Naive thymus-derived CD4-positive, alpha-beta T cell (primary cell): ENCODE measurements around the gene BCL7C. TPM values are rescaled to one million over a fixed set of nuclear protein-coding genes. Genes with fewer than 3 reads are reported as not detected.
A peak's percentile ranks its signal among the peaks of the same experiment; 100 is the strongest.

Experiments
- ATAC-seq: fragments of 150-1000 bp; cut with Tn5 transposase; 2 replicates; pipeline ENCODE4 v1.10.0; 2021; ENCODE audit warnings: mild to moderate bottlenecking, moderate library complexity
- CTCF ChIA-PET: fragments of 350-600 bp; sonication (Branson Sonifier 250); formaldehyde crosslinking; loops from one replicate; lab custom pipeline; 2021; ENCODE audit warnings: antibody characterized with exemption; lab: Charles Lee
- POLR2A ChIA-PET: fragments of 350-600 bp; sonication (Branson Sonifier 250); formaldehyde crosslinking; loops from one replicate; lab custom pipeline; 2021; ENCODE audit warnings: antibody characterized with exemption, inconsistent platforms; lab: Charles Lee
- DNase-seq, 9 donors: peaks; one replicate each; pipeline versions ENCODE4 v3.0.0 to v3.0.0-alpha.2; 2020 to 2022; ENCODE audit warnings: mixed read lengths in 1 of 9
- H3K27ac ChIP-seq: one replicate; pipeline ENCODE4 v1.7.0; 2013; ENCODE audit warnings: mild to moderate bottlenecking, low read depth, low read length, moderate library complexity
- H3K27me3 ChIP-seq, 2 donors: one replicate each; pipeline ENCODE4 v1.7.0; 2013; ENCODE audit warnings: low read length in 2 of 2, mild to moderate bottlenecking in 2 of 2, moderate library complexity in 2 of 2; ENCODE audit not compliant: control insufficient read depth in 2 of 2, insufficient read depth in 2 of 2
- H3K36me3 ChIP-seq, 3 experiments: 1 replicate in 2 of 3; 2 replicates in 1 of 3; pipeline ENCODE4 v1.7.0; 2013; ENCODE audit warnings: low read length in 3 of 3, mild to moderate bottlenecking in 3 of 3, moderate library complexity in 1 of 3; ENCODE audit not compliant: insufficient read depth in 3 of 3, control insufficient read depth in 2 of 3
- H3K4me1 ChIP-seq, 2 donors: one replicate each; pipeline ENCODE4 v1.7.0; 2013; ENCODE audit warnings: low read length in 2 of 2, mild to moderate bottlenecking in 2 of 2, moderate library complexity in 1 of 2; ENCODE audit not compliant: control insufficient read depth in 2 of 2, insufficient read depth in 2 of 2
- H3K4me3 ChIP-seq: 2 replicates; pipeline ENCODE4 v1.7.0; 2013; ENCODE audit warnings: mild to moderate bottlenecking, low read length
- H3K9me3 ChIP-seq, 3 experiments: 1 replicate in 2 of 3; 2 replicates in 1 of 3; pipeline ENCODE4 v1.7.0; 2013; ENCODE audit warnings: low read length in 3 of 3; ENCODE audit not compliant: control insufficient read depth in 2 of 3
- H3K27ac Mint-ChIP-seq, 9 donors: one replicate each; pipeline ENCODE4 v1.8.0; 2020 to 2022; ENCODE audit warnings: mixed read lengths in 9 of 9, mild to moderate bottlenecking in 8 of 9, moderate library complexity in 5 of 9, inconsistent platforms in 2 of 9
- H3K27me3 Mint-ChIP-seq, 5 donors: one replicate each; pipeline ENCODE4 v1.8.0; 2021 to 2022; ENCODE audit warnings: mixed read lengths in 5 of 5, mild to moderate bottlenecking in 1 of 5
- H3K36me3 Mint-ChIP-seq, 5 donors: one replicate each; pipeline ENCODE4 v1.8.0; 2020 to 2022; ENCODE audit warnings: mixed read lengths in 5 of 5, mild to moderate bottlenecking in 3 of 5, inconsistent platforms in 1 of 5
- H3K4me1 Mint-ChIP-seq, 7 donors: one replicate each; pipeline ENCODE4 v1.8.0; 2020 to 2022; ENCODE audit warnings: mixed read lengths in 7 of 7, mild to moderate bottlenecking in 3 of 7, inconsistent platforms in 1 of 7
- H3K4me3 Mint-ChIP-seq, 10 donors: one replicate each; pipeline ENCODE4 v1.8.0; 2020 to 2022; ENCODE audit warnings: mild to moderate bottlenecking in 10 of 10, mixed read lengths in 10 of 10, moderate library complexity in 6 of 10, inconsistent platforms in 2 of 10
- H3K9me3 Mint-ChIP-seq, 11 donors: one replicate each; pipeline ENCODE4 v1.8.0; 2020 to 2022; ENCODE audit warnings: mixed read lengths in 11 of 11, mild to moderate bottlenecking in 4 of 11, inconsistent platforms in 1 of 11, moderate library complexity in 1 of 11
- intact Hi-C, 2 donors: fragments of 100-400 bp; cut with micrococcal nuclease; formaldehyde crosslinking; loops; one replicate each; pipeline ENCODE4 v1.15.1; 2023
- polyA plus RNA-seq, 2 donors: library from polyadenylated mRNA; unstranded; fragments of 300-500 nt; fragmentation: Illumina TruSeq; gene quantifications; one replicate each; pipeline ENCODE4 v1.2.3, GENCODE V29; 2021
- total RNA-seq, 6 experiments: library from RNA in 5 of 6; stranded (reverse) in 5 of 6; gene quantifications; 1 replicate in 5 of 6; 2 replicates in 1 of 6; pipeline ENCODE4 v1.2.3 and lab custom pipeline; 2021 to 2026

BCL7C gene
- total and polyA plus RNA-seq, 7 experiments from 2014 or later = 17.2 to 31.4 (median 22.7) TPM

GRCh38 chr16:30920891-30921290, 27.0 kb upstream of the BCL7C start:
- Mint-ChIP-seq H3K4me1 (peaks cover 0 to 23% (median 9%) of the 10 kb centered on the region in 7 donors), H3K9me3 (no peaks in the 10 kb centered on the region), H3K27me3 (peaks cover 0 to 3% (median 0%) of the 10 kb centered on the region in 5 donors), H3K4me3 (peak overlapping the region in 9 of 10 donors; percentile 42 to 100 (median 96)), H3K36me3 (no peaks in the 10 kb centered on the region), H3K27ac (peak overlapping the region in 4 of 9 donors; percentile 2 to 97 (median 79))
- no peak for ATAC-seq
- H3K27me3 ChIP-seq = no peaks in the 10 kb centered on the region
- DNase-seq = no peak
- H3K9me3 ChIP-seq = no peaks in the 10 kb centered on the region
- no peak overlapping the region for H3K27ac ChIP-seq
- ChIA-PET POLR2A (interaction anchor here (0.8 to 2.4 kb wide), 2 partner anchors 76 to 269 kb away, joined by 3 to 11 read pairs; no protein-coding TSS in a partner anchor), CTCF (interaction anchor here (1.4 to 4.8 kb wide), 2 partner anchors 24 to 75 kb away, joined by 4 to 44 read pairs; partner anchors contain the start of gene CTF1)
- H3K4me3 ChIP-seq = no peak overlapping the region
- intact Hi-C loops = loop anchor here (1.0 to 10.0 kb wide), 12 partner anchors 19 to 1114 kb away; partner anchors contain the start of genes ALDOA (in 1 of the 2), HIRIP3 (in 1 of the 2), INO80E (in 1 of the 2) and MAZ (in 1 of the 2)
- H3K36me3 ChIP-seq = peaks cover 0 to 5% (median 0%) of the 10 kb centered on the region in 3 experiments
- no peaks in the 10 kb centered on the region for H3K4me1 ChIP-seq

GRCh38 chr16:30918614-30919013, 24.7 kb upstream of the BCL7C start:
- no peak overlapping the region for H3K27ac Mint-ChIP-seq

DNA sequence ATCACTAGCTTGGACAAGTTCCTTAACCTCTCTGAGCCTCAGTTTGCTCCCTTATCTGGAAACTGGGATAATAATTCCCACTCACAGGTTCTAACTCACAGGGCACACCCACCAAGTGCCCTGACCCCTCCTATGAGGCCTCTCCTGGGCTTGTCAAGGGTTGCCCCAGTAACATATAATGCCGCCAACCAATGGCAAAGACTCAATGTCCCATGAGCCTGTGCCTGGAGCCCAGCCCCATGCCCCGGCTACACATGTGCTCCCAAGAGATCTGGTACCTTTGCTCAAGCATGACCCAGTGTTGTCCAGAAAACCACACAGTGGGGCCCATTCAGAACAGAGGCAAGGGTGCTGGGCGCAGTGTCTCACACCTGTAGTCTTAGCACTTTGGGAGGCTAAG, 21.0 kb upstream of the BCL7C start:
- H3K4me1 ChIP-seq = no peaks in the 10 kb centered on the region
- intact Hi-C loops = no loop called here
- H3K27me3 ChIP-seq = no peaks in the 10 kb centered on the region
- no peak overlapping the region for H3K4me3 ChIP-seq
- H3K36me3 Mint-ChIP-seq = no peaks in the 10 kb centered on the region
- H3K4me3 Mint-ChIP-seq = no peak overlapping the region
- H3K4me1 Mint-ChIP-seq = peaks cover 0 to 5% (median 0%) of the 10 kb centered on the region in 7 donors
- H3K9me3 Mint-ChIP-seq = no peaks in the 10 kb centered on the region
- ChIA-PET CTCF (interaction anchor here (0.6 kb wide), 1 partner anchor 49 kb away, joined by 4 read pairs; no protein-coding TSS in a partner anchor), POLR2A (no interaction called here)
- no peak overlapping the region for H3K27ac ChIP-seq
- H3K9me3 ChIP-seq = no peaks in the 10 kb centered on the region
- H3K27ac Mint-ChIP-seq = no peak overlapping the region
- ATAC-seq (no peak), DNase-seq (no peak)
- H3K36me3 ChIP-seq = no peaks in the 10 kb centered on the region
- peaks cover 0 to 3% (median 0%) of the 10 kb centered on the region in 5 donors for H3K27me3 Mint-ChIP-seq

More at GRCh38 chr16:30918614-30919013, 24.7 kb upstream of the BCL7C start:
- H3K9me3 Mint-ChIP-seq = no peaks in the 10 kb centered on the region
- POLR2A ChIA-PET = interaction anchor here (0.8 kb wide), 1 partner anchor 16 kb away, joined by 4 read pairs; no protein-coding TSS in a partner anchor
- intact Hi-C loops = no loop called here
- ATAC-seq (no peak), DNase-seq (no peak)
- no peak overlapping the region for H3K27ac ChIP-seq
- peaks cover 0 to 3% (median 0%) of the 10 kb centered on the region in 5 donors for H3K27me3 Mint-ChIP-seq
- no peak overlapping the region for H3K4me3 ChIP-seq
- no peaks in the 10 kb centered on the region for H3K4me1 ChIP-seq
- H3K4me1 Mint-ChIP-seq = peaks cover 0 to 13% (median 0%) of the 10 kb centered on the region in 7 donors
- no peak overlapping the region for H3K4me3 Mint-ChIP-seq
- H3K36me3 Mint-ChIP-seq = no peaks in the 10 kb centered on the region
- H3K27me3 ChIP-seq = no peaks in the 10 kb centered on the region
- H3K36me3 ChIP-seq = peaks cover 0 to 5% (median 0%) of the 10 kb centered on the region in 3 experiments
- no peaks in the 10 kb centered on the region for H3K9me3 ChIP-seq
- CTCF ChIA-PET = interaction anchor here (4.8 kb wide), 1 partner anchor 73 kb away, joined by 44 read pairs; no protein-coding TSS in a partner anchor

GRCh38 chr16:30912794-30913412, 19.0 kb upstream of the BCL7C start:
- H3K4me3 Mint-ChIP-seq = no peak overlapping the region
- DNase-seq = no peak
- Histone ChIP-seq H3K4me1 (peaks cover 0 to 4% of the 10 kb centered on the region in 2 donors), H3K9me3 (no peaks in the 10 kb centered on the region), H3K4me3 (no peak overlapping the region), H3K27ac (no peak overlapping the region), H3K36me3 (no peaks in the 10 kb centered on the region), H3K27me3 (no peaks in the 10 kb centered on the region)
- ATAC-seq = no peak
- no peaks in the 10 kb centered on the region for H3K9me3 Mint-ChIP-seq
- H3K27me3 Mint-ChIP-seq = no peaks in the 10 kb centered on the region
- no peaks in the 10 kb centered on the region for H3K36me3 Mint-ChIP-seq
- peak overlapping the region in 1 of 9 donors; percentile 2 for H3K27ac Mint-ChIP-seq
- H3K4me1 Mint-ChIP-seq = peaks cover 1 to 3% (median 2%) of the 10 kb centered on the region in 7 donors
- intact Hi-C loops = no loop called here
- POLR2A ChIA-PET = interaction anchor here (1.0 kb wide), 1 partner anchor 11 kb away, joined by 7 read pairs; no protein-coding TSS in a partner anchor
- CTCF ChIA-PET = interaction anchor here (0.6 kb wide), 2 partner anchors 12 to 59 kb away, joined by 3 to 5 read pairs; no protein-coding TSS in a partner anchor

- no peaks in the 10 kb centered on the region for H3K36me3 ChIP-seq
- intact Hi-C loops = no loop called here
- CTCF ChIA-PET = no interaction called here
- no peak overlapping the region for H3K27ac ChIP-seq
- no peak overlapping the region for H3K27ac Mint-ChIP-seq
- no peak for DNase-seq
- H3K27me3 ChIP-seq = no peaks in the 10 kb centered on the region
- no peaks in the 10 kb centered on the region for H3K27me3 Mint-ChIP-seq
- H3K4me3 ChIP-seq = no peak overlapping the region
- H3K4me1 Mint-ChIP-seq = peaks cover 7 to 15% (median 9%) of the 10 kb centered on the region in 7 donors
- H3K36me3 Mint-ChIP-seq = no peaks in the 10 kb centered on the region
- ATAC-seq = no peak
- POLR2A ChIA-PET = no interaction called here
- H3K4me3 Mint-ChIP-seq = no peak overlapping the region
- no peaks in the 10 kb centered on the region for H3K9me3 Mint-ChIP-seq
- no peaks in the 10 kb centered on the region for H3K9me3 ChIP-seq
- peaks cover 0 to 7% of the 10 kb centered on the region in 2 donors for H3K4me1 ChIP-seq
Observed at GRCh38 chr16:30910427-30911029, 16.7 kb upstream of the BCL7C start.

DNA sequence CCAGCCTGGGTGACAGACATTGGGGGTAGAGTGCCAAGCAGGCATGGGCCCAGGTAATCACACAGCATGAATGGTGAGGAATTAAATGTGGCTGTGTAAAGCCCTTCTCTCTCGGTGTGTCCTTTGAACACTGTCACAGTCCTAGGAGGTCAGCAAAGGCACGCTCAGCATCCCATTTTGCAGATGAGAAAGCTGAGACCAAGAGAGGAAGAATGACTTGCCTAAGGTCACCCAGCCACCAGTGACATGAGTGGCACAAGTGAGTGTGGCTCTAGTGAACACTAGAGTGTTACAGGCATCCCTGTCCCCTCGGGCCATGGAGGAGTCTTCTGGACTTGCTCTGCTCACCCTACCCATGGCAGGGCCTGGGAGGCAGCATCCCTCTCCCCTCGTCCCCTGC, 13.2 kb upstream of the BCL7C start:
- intact Hi-C loops = no loop called here
- H3K9me3 Mint-ChIP-seq = peaks cover 0 to 5% (median 0%) of the 10 kb centered on the region in 11 donors
- peaks cover 17 to 36% (median 27%) of the 10 kb centered on the region in 7 donors for H3K4me1 Mint-ChIP-seq
- Histone ChIP-seq H3K27ac (no peak overlapping the region), H3K27me3 (no peaks in the 10 kb centered on the region), H3K4me1 (peaks cover 19 to 28% of the 10 kb centered on the region in 2 donors), H3K36me3 (no peaks in the 10 kb centered on the region), H3K9me3 (peaks cover 0 to 3% (median 0%) of the 10 kb centered on the region in 3 experiments), H3K4me3 (no peak overlapping the region)
- H3K36me3 Mint-ChIP-seq = peaks cover 0 to 4% (median 0%) of the 10 kb centered on the region in 5 donors
- POLR2A ChIA-PET = interaction anchor here (0.6 to 2.1 kb wide), 4 partner anchors 33 to 224 kb away, joined by 3 to 11 read pairs (median 4); no protein-coding TSS in a partner anchor
- no peak overlapping the region for H3K4me3 Mint-ChIP-seq
- ATAC-seq (no peak), DNase-seq (no peak)
- H3K27me3 Mint-ChIP-seq = no peaks in the 10 kb centered on the region
- CTCF ChIA-PET = no interaction called here
- no peak overlapping the region for H3K27ac Mint-ChIP-seq
